Left renal cortex interstitium (tissue), 4 donors: ENCODE data around the gene RNF214. TPM values are rescaled to one million over a fixed set of nuclear protein-coding genes. Genes with fewer than 3 reads are reported as not detected.
A peak's percentile ranks its signal among the peaks of the same experiment; 100 is the strongest.
"Not testable (repeated sequence)": the region's sequence is repeated elsewhere in the genome, so short reads cannot be mapped to it uniquely, and the experiment has no call there.

ENCODE experiments used
- DNase-seq, 4 donors: peaks; one replicate each; pipeline ENCODE4 v3.0.0-alpha.2; 2013; ENCODE audit warnings: low read depth in 4 of 4, low spot score in 2 of 4, missing footprints in 1 of 4
- polyA plus RNA-seq, 4 donors: library from polyadenylated mRNA; unstranded; fragments of 120-200 nt; gene quantifications; one replicate each; pipeline ENCODE4 v1.2.1, GENCODE V29; 2013; ENCODE audit not compliant: insufficient read length in 4 of 4

Gene RNF214
- polyA plus RNA-seq, 4 donors = 24.5 to 36.7 (median 32.9) TPM

- DNase-seq = no peak
Measured at GRCh38 chr11:117197516-117198456, 34.7 kb upstream of the RNF214 start.

GRCh38 chr11:117198613-117199012 is 33.9 kb upstream of the RNF214 start:
- DNase-seq = no peak

- DNase-seq = peak in 1 of 4 donors; percentile 72
Measured at GRCh38 chr11:117199053-117199915, 33.2 kb upstream of the RNF214 start, which contains the start of gene TAGLN. Gene TAGLN (plus strand): TSS chr11:117199370. CDS start chr11:117203014, 3,644 bp downstream.

GRCh38 chr11:117199916-117200812 is 32.3 kb upstream of the RNF214 start:
- DNase-seq = no peak

- DNase-seq = no peak
Measured at GRCh38 chr11:117200813-117201657, 31.4 kb upstream of the RNF214 start.

- no peak for DNase-seq
Measured at GRCh38 chr11:117201658-117202305, 30.7 kb upstream of the RNF214 start.

GRCh38 chr11:117202386-117203068 is 29.9 kb upstream of the RNF214 start:
- no peak for DNase-seq

GRCh38 chr11:117203069-117203407 is 29.4 kb upstream of the RNF214 start:
- DNase-seq = no peak

GRCh38 chr11:117204283-117205080 is 28.0 kb upstream of the RNF214 start:
- DNase-seq = no peak

GRCh38 chr11:117205211-117205818 is 27.2 kb upstream of the RNF214 start:
- no peak for DNase-seq

GRCh38 chr11:117206111-117206510 is 26.4 kb upstream of the RNF214 start:
- not testable (repeated sequence) for DNase-seq

GRCh38 chr11:117206859-117207258 is 25.6 kb upstream of the RNF214 start:
- DNase-seq = not testable (repeated sequence)

GRCh38 chr11:117207481-117207880 is 25.0 kb upstream of the RNF214 start:
- DNase-seq = not testable (repeated sequence)

GRCh38 chr11:117208710-117209109 is 23.8 kb upstream of the RNF214 start:
- not testable (repeated sequence) for DNase-seq

- not testable (repeated sequence) for DNase-seq
Measured at GRCh38 chr11:117209351-117210125, 22.9 kb upstream of the RNF214 start.

GRCh38 chr11:117210620-117211019 is 21.9 kb upstream of the RNF214 start:
- no peak for DNase-seq
